ENCODE measurements around the gene BABAM2. TPM values are rescaled to one million over a fixed set of nuclear protein-coding genes. Genes with fewer than 3 reads are reported as not detected.

The BABAM2 gene
- total RNA-seq, 1 experiment from 2014 or later, result 16.3 TPM

DNA sequence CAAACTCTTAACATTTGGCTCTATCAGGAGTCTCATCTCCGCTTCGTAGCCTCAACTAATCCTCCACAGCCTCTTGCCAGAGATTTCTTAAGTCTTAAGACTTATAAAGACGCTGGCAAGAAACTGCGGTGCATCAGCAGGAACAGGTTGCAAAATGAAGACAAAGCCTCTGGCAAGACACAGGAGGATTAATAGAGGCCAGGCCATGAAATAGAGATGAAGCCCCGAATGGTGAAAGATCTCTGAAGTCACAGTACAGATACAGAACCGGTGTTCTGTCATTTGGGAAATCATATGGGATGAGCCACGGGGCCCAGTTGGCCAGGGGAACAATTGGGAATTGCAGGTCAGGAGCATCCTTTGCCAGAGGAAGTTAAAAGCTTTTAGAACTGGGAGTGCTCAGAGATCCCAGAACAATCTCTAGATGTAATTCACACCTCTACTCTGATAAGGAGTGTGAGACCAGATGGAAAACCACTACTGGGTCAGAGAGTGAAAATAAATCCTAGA lies 311.2 kb downstream of the BABAM2 start:
- DNase-seq (no peak), ATAC-seq (no peak)
- H3K4me2 ChIP-seq (ENCODE audit: low read length), result no peak overlapping the region
- H3K27ac ChIP-seq (ENCODE audit: low read length), result no peak overlapping the region
- H3F3A ChIP-seq (ENCODE audit: low read length, unreplicated experiment), result no peaks in the 10 kb centered on the region
- BruUV-seq (replicated peaks), result no TSS peak
- intact Hi-C loops (cut with micrococcal nuclease), result no loop called here
- no peaks in the 10 kb centered on the region for H3K27me3 ChIP-seq (ENCODE audit: low read length)
- ChIA-PET POLR2A (ENCODE audit: unreplicated experiment) (interaction anchor here (0.8 kb wide), 1 partner anchor 75 kb away, joined by 7 read pairs; no protein-coding TSS in a partner anchor), CTCF (no interaction called here)
- no peaks in the 10 kb centered on the region for H3K36me3 ChIP-seq (ENCODE audit: low read depth, low read length)
- no peaks in the 10 kb centered on the region for H4K20me1 ChIP-seq (ENCODE audit: low read length)
- H3K9ac ChIP-seq (ENCODE audit: low read length), result no peak overlapping the region
- no peak for TF ChIP-seq EZH2 (IDR thresholded peaks at IDR 0.05; ENCODE audit: low read length, unreplicated experiment)
- no peak for TF ChIP-seq EZH2phosphoT487 (IDR thresholded peaks at IDR 0.05; ENCODE audit: borderline replicate concordance, low read length)
- TF ChIP-seq, protein P1, sequence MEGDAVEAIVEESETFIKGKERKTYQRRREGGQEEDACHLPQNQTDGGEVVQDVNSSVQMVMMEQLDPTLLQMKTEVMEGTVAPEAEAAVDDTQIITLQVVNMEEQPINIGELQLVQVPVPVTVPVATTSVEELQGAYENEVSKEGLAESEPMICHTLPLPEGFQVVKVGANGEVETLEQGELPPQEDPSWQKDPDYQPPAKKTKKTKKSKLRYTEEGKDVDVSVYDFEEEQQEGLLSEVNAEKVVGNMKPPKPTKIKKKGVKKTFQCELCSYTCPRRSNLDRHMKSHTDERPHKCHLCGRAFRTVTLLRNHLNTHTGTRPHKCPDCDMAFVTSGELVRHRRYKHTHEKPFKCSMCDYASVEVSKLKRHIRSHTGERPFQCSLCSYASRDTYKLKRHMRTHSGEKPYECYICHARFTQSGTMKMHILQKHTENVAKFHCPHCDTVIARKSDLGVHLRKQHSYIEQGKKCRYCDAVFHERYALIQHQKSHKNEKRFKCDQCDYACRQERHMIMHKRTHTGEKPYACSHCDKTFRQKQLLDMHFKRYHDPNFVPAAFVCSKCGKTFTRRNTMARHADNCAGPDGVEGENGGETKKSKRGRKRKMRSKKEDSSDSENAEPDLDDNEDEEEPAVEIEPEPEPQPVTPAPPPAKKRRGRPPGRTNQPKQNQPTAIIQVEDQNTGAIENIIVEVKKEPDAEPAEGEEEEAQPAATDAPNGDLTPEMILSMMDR (conservative IDR thresholded peaks at IDR 0.05; ENCODE audit: low read depth, low read length), result no peak
- no peak overlapping the region for H2AFZ ChIP-seq (ENCODE audit: low read length)
- no peaks in the 10 kb centered on the region for H3K9me3 ChIP-seq (ENCODE audit: low read length)
- no peaks in the 10 kb centered on the region for H3K79me2 ChIP-seq (ENCODE audit: low read length)
- no peak overlapping the region for H3K4me3 ChIP-seq (ENCODE audit: low read length)
- no peaks in the 10 kb centered on the region for H3K9me2 ChIP-seq (replicated peaks; ENCODE audit: low read length)
- peaks cover 6% of the 10 kb centered on the region; the same call in 1 of the 2 replicates for H3K4me1 ChIP-seq (ENCODE audit: insufficient read depth, low read length)

DNA sequence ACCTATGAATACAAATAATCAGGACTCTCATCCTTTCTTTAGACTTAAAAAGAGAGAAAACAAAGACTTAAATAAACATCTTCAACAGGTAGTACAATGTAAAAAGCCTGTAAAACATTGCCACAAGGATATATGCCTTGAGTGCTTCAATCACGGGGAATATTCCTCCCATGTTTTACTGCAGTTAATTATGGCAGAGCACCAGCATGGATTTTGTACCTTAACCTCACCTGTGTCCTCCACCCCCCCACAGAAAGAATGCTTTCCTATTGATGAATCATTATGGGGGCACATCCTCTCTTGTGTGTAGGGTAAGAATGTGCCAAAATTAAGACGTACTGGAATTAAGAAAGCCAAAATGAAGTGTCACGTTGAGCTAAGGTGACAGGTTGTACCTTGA lies 312.2 kb downstream of the BABAM2 start:
- H3K36me3 ChIP-seq (ENCODE audit: low read depth, low read length), result no peaks in the 10 kb centered on the region
- no peak overlapping the region for H2AFZ ChIP-seq (ENCODE audit: low read length)
- H3K4me2 ChIP-seq (ENCODE audit: low read length), result no peak overlapping the region
- no peaks in the 10 kb centered on the region for H3K9me2 ChIP-seq (replicated peaks; ENCODE audit: low read length)
- no peaks in the 10 kb centered on the region for H3K79me2 ChIP-seq (ENCODE audit: low read length)
- ATAC-seq (no peak), DNase-seq (no peak)
- no TSS peak for BruUV-seq (replicated peaks)
- no peak overlapping the region for H3K27ac ChIP-seq (ENCODE audit: low read length)
- TF ChIP-seq EZH2 (IDR thresholded peaks at IDR 0.05; ENCODE audit: low read length, unreplicated experiment), result no peak
- no peak for TF ChIP-seq EZH2phosphoT487 (IDR thresholded peaks at IDR 0.05; ENCODE audit: borderline replicate concordance, low read length)
- TF ChIP-seq, protein P1 (conservative IDR thresholded peaks at IDR 0.05; ENCODE audit: low read depth, low read length), result no peak
- no peaks in the 10 kb centered on the region for H3F3A ChIP-seq (ENCODE audit: low read length, unreplicated experiment)
- H4K20me1 ChIP-seq (ENCODE audit: low read length), result no peaks in the 10 kb centered on the region
- H3K4me1 ChIP-seq (ENCODE audit: insufficient read depth, low read length), result peaks cover 6% of the 10 kb centered on the region; the same call in 1 of the 2 replicates
- intact Hi-C loops (cut with micrococcal nuclease), result no loop called here
- POLR2A ChIA-PET (ENCODE audit: unreplicated experiment), result interaction anchor here (0.8 kb wide), 1 partner anchor 74 kb away, joined by 7 read pairs; no protein-coding TSS in a partner anchor
- CTCF ChIA-PET, result no interaction called here
- H3K9ac ChIP-seq (ENCODE audit: low read length), result no peak overlapping the region
- H3K27me3 ChIP-seq (ENCODE audit: low read length), result no peaks in the 10 kb centered on the region
- H3K9me3 ChIP-seq (ENCODE audit: low read length), result no peaks in the 10 kb centered on the region
- H3K4me3 ChIP-seq (ENCODE audit: low read length), result no peak overlapping the region

DNA sequence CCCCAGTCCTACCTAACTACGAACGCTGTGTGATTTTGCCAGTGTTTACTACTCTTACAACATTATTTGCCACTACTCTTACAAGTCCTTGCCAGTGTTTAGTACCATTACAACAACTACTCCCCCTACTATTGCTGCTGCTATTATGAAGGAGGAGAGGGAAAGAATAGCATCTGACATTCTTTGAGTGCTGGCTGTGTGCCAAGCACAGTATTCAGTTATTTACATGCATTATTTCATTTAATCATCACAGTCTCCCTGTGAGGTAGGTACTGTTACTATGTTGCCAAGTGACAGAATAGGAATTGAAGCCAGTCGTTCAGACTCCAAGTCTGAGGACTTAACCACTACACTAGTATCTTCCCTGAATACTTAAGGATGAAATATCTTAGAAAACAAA lies 316.2 kb downstream of the BABAM2 start:
- Histone ChIP-seq H3K79me2 (ENCODE audit: low read length) (no peaks in the 10 kb centered on the region), H3K27ac (ENCODE audit: low read length) (no peak overlapping the region), H3K9ac (ENCODE audit: low read length) (no peak overlapping the region), H3K4me2 (ENCODE audit: low read length) (no peak overlapping the region), H2AFZ (ENCODE audit: low read length) (no peak overlapping the region), H4K20me1 (ENCODE audit: low read length) (no peaks in the 10 kb centered on the region), H3F3A (ENCODE audit: low read length, unreplicated experiment) (no peaks in the 10 kb centered on the region), H3K27me3 (ENCODE audit: low read length) (no peaks in the 10 kb centered on the region), H3K4me3 (ENCODE audit: low read length) (no peak overlapping the region), H3K9me3 (ENCODE audit: low read length) (no peaks in the 10 kb centered on the region), H3K4me1 (ENCODE audit: insufficient read depth, low read length) (no peaks in the 10 kb centered on the region), H3K36me3 (ENCODE audit: low read depth, low read length) (no peaks in the 10 kb centered on the region), H3K9me2 (replicated peaks; ENCODE audit: low read length) (no peaks in the 10 kb centered on the region)
- intact Hi-C loops (cut with micrococcal nuclease), result no loop called here
- TF ChIP-seq EZH2 (IDR thresholded peaks at IDR 0.05; ENCODE audit: low read length, unreplicated experiment) (no peak), EZH2phosphoT487 (IDR thresholded peaks at IDR 0.05; ENCODE audit: borderline replicate concordance, low read length) (no peak)
- TF ChIP-seq, protein P1 (conservative IDR thresholded peaks at IDR 0.05; ENCODE audit: low read depth, low read length), result no peak
- POLR2A ChIA-PET (ENCODE audit: unreplicated experiment), result no interaction called here
- no TSS peak for BruUV-seq (replicated peaks)
- ATAC-seq (no peak), DNase-seq (no peak)
- CTCF ChIA-PET, result no interaction called here

Measured in PC-3 (cell line).